Naive thymus-derived CD4-positive, alpha-beta T cell (primary cell): ENCODE results near the gene PCCA. TPM values are rescaled to one million over a fixed set of nuclear protein-coding genes. Genes with fewer than 3 reads are reported as not detected.

Experiments used
- ATAC-seq: fragments of 150-1000 bp; cut with Tn5 transposase; 2 replicates; pipeline ENCODE4 v1.10.0; 2021; ENCODE audit warnings: mild to moderate bottlenecking, moderate library complexity
- CTCF ChIA-PET: fragments of 350-600 bp; sonication (Branson Sonifier 250); formaldehyde crosslinking; loops from one replicate; lab custom pipeline; 2021; ENCODE audit warnings: antibody characterized with exemption; lab: Charles Lee
- POLR2A ChIA-PET: fragments of 350-600 bp; sonication (Branson Sonifier 250); formaldehyde crosslinking; loops from one replicate; lab custom pipeline; 2021; ENCODE audit warnings: antibody characterized with exemption, inconsistent platforms; lab: Charles Lee
- DNase-seq, 9 donors: peaks; one replicate each; pipeline versions ENCODE4 v3.0.0 to v3.0.0-alpha.2; 2020 to 2022; ENCODE audit warnings: mixed read lengths in 1 of 9
- H3K27ac ChIP-seq: one replicate; pipeline ENCODE4 v1.7.0; 2013; ENCODE audit warnings: mild to moderate bottlenecking, low read depth, low read length, moderate library complexity
- H3K27me3 ChIP-seq, 2 donors: one replicate each; pipeline ENCODE4 v1.7.0; 2013; ENCODE audit warnings: low read length in 2 of 2, mild to moderate bottlenecking in 2 of 2, moderate library complexity in 2 of 2; ENCODE audit not compliant: control insufficient read depth in 2 of 2, insufficient read depth in 2 of 2
- H3K36me3 ChIP-seq, 3 experiments: 1 replicate in 2 of 3; 2 replicates in 1 of 3; pipeline ENCODE4 v1.7.0; 2013; ENCODE audit warnings: low read length in 3 of 3, mild to moderate bottlenecking in 3 of 3, moderate library complexity in 1 of 3; ENCODE audit not compliant: insufficient read depth in 3 of 3, control insufficient read depth in 2 of 3
- H3K4me1 ChIP-seq, 2 donors: one replicate each; pipeline ENCODE4 v1.7.0; 2013; ENCODE audit warnings: low read length in 2 of 2, mild to moderate bottlenecking in 2 of 2, moderate library complexity in 1 of 2; ENCODE audit not compliant: control insufficient read depth in 2 of 2, insufficient read depth in 2 of 2
- H3K4me3 ChIP-seq: 2 replicates; pipeline ENCODE4 v1.7.0; 2013; ENCODE audit warnings: mild to moderate bottlenecking, low read length
- H3K9me3 ChIP-seq, 3 experiments: 1 replicate in 2 of 3; 2 replicates in 1 of 3; pipeline ENCODE4 v1.7.0; 2013; ENCODE audit warnings: low read length in 3 of 3; ENCODE audit not compliant: control insufficient read depth in 2 of 3
- H3K27ac Mint-ChIP-seq, 9 donors: one replicate each; pipeline ENCODE4 v1.8.0; 2020 to 2022; ENCODE audit warnings: mixed read lengths in 9 of 9, mild to moderate bottlenecking in 8 of 9, moderate library complexity in 5 of 9, inconsistent platforms in 2 of 9
- H3K27me3 Mint-ChIP-seq, 5 donors: one replicate each; pipeline ENCODE4 v1.8.0; 2021 to 2022; ENCODE audit warnings: mixed read lengths in 5 of 5, mild to moderate bottlenecking in 1 of 5
- H3K36me3 Mint-ChIP-seq, 5 donors: one replicate each; pipeline ENCODE4 v1.8.0; 2020 to 2022; ENCODE audit warnings: mixed read lengths in 5 of 5, mild to moderate bottlenecking in 3 of 5, inconsistent platforms in 1 of 5
- H3K4me1 Mint-ChIP-seq, 7 donors: one replicate each; pipeline ENCODE4 v1.8.0; 2020 to 2022; ENCODE audit warnings: mixed read lengths in 7 of 7, mild to moderate bottlenecking in 3 of 7, inconsistent platforms in 1 of 7
- H3K4me3 Mint-ChIP-seq, 10 donors: one replicate each; pipeline ENCODE4 v1.8.0; 2020 to 2022; ENCODE audit warnings: mild to moderate bottlenecking in 10 of 10, mixed read lengths in 10 of 10, moderate library complexity in 6 of 10, inconsistent platforms in 2 of 10
- H3K9me3 Mint-ChIP-seq, 11 donors: one replicate each; pipeline ENCODE4 v1.8.0; 2020 to 2022; ENCODE audit warnings: mixed read lengths in 11 of 11, mild to moderate bottlenecking in 4 of 11, inconsistent platforms in 1 of 11, moderate library complexity in 1 of 11
- intact Hi-C, 2 donors: fragments of 100-400 bp; cut with micrococcal nuclease; formaldehyde crosslinking; loops; one replicate each; pipeline ENCODE4 v1.15.1; 2023
- polyA plus RNA-seq, 2 donors: library from polyadenylated mRNA; unstranded; fragments of 300-500 nt; fragmentation: Illumina TruSeq; gene quantifications; one replicate each; pipeline ENCODE4 v1.2.3, GENCODE V29; 2021
- total RNA-seq, 6 experiments: library from RNA in 5 of 6; stranded (reverse) in 5 of 6; gene quantifications; 1 replicate in 5 of 6; 2 replicates in 1 of 6; pipeline ENCODE4 v1.2.3 and lab custom pipeline; 2021 to 2026

The PCCA gene
- total and polyA plus RNA-seq, 7 experiments from 2014 or later: 7.3 to 14.6 (median 11.3) TPM

DNA sequence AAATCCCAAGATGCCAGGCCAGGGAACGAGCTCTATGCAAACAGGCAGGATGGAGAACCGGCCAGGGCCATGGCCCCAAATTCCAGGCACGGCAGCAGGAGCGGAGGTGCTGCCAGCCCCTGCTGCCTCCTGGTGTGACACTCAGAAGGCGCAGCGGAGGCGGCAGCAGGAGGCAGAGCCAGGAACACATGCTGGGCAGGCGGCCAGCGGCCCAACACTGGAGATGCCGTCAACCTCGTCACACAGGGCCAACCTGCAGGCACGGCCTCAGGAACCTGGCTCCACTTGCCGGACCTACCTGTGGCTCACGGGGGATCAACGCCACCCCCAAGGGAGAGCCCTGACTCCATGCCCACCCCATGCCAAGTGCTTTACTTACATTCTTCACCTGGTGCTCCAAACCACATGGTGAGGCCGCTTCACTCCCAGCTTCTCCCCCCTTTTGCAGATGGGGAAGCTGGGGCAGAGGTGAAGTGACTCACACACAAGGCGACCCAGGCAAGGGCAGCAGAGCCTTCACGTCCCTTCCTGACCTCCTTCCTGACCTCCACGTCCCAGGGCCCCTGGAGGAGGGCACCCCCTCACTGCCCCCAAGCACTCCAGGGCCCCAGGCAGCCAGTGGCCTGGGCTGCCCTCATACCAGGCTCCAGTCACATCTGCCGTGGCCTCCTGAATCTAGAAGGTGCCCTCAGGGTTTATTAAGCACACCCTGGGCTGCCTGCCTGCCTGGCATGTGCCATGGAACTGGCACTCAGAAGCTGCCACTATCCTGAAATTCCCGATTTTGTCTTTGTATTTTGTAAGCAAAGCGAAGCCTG, 456.2 kb downstream of the PCCA start:
- Mint-ChIP-seq H3K9me3 (no peaks in the 10 kb centered on the region), H3K27me3 (peaks cover 0 to 3% (median 0%) of the 10 kb centered on the region in 5 donors), H3K27ac (no peak overlapping the region), H3K36me3 (peaks cover 0 to 12% (median 3%) of the 10 kb centered on the region in 5 donors), H3K4me3 (no peak overlapping the region), H3K4me1 (peaks cover 7 to 28% (median 17%) of the 10 kb centered on the region in 7 donors)
- ChIA-PET POLR2A (no interaction called here), CTCF (interaction anchor here (0.6 to 0.7 kb wide), 2 partner anchors 887 to 951 kb away, joined by 3 read pairs; no protein-coding TSS in a partner anchor)
- Histone ChIP-seq H3K4me1 (peaks cover 0 to 6% of the 10 kb centered on the region in 2 donors), H3K36me3 (no peaks in the 10 kb centered on the region), H3K27me3 (no peaks in the 10 kb centered on the region), H3K27ac (no peak overlapping the region), H3K4me3 (no peak overlapping the region), H3K9me3 (no peaks in the 10 kb centered on the region)
- no peak for DNase-seq
- no peak for ATAC-seq
- intact Hi-C loops: loop anchor here in 1 of 2 donors (5.0 kb wide), 1 partner anchor 643 kb away; no protein-coding TSS in a partner anchor

GRCh38 chr13:100545684-100546061, 456.8 kb downstream of the PCCA start:
- H3K4me1 ChIP-seq: peaks cover 0 to 6% of the 10 kb centered on the region in 2 donors
- H3K36me3 ChIP-seq: no peaks in the 10 kb centered on the region
- peaks cover 0 to 3% (median 0%) of the 10 kb centered on the region in 5 donors for H3K27me3 Mint-ChIP-seq
- no peak overlapping the region for H3K27ac ChIP-seq
- no peaks in the 10 kb centered on the region for H3K9me3 ChIP-seq
- H3K4me1 Mint-ChIP-seq: peaks cover 7 to 22% (median 12%) of the 10 kb centered on the region in 7 donors
- ChIA-PET POLR2A (no interaction called here), CTCF (interaction anchor here (0.6 kb wide), 1 partner anchor 952 kb away, joined by 3 read pairs; no protein-coding TSS in a partner anchor)
- peaks cover 0 to 6% (median under 1%) of the 10 kb centered on the region in 5 donors for H3K36me3 Mint-ChIP-seq
- no peaks in the 10 kb centered on the region for H3K9me3 Mint-ChIP-seq
- intact Hi-C loops: no loop called here
- H3K27me3 ChIP-seq: no peaks in the 10 kb centered on the region
- DNase-seq (no peak), ATAC-seq (no peak)
- H3K4me3 ChIP-seq: no peak overlapping the region
- no peak overlapping the region for H3K4me3 Mint-ChIP-seq
- H3K27ac Mint-ChIP-seq: no peak overlapping the region

DNA sequence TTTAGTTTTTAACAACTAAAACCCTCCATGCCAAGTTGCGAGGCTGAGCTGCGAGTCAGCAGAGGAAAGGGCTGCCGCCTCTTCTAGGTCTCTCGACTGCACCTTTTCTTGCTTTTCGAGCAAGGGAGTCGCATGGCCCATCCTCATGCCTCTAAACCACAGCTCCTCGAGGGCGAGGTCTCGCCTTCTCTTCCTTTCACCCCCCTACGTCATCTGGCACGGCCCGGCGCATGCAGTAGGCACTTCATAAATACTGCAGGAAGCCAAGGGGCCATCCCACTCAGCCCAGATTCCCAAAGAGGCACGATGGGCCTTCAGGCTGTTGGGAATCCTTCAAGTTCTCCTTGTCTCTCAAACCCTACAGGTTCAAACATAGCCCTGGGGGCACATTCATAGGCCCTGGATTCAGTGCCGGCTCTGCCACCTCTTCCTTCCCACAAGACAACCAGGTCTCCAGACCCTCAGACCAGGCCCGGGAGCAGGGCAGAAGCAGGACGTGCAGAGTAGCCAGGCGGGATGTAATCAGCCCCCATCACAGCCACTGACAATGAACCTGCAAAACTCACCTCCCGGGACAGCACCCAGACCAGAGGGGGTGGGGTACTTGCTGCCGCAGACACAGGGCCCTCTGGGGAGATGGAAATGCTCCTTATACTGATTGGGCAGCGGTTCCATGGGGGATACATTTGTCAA, 458.0 kb downstream of the PCCA start:
- Mint-ChIP-seq H3K9me3 (no peaks in the 10 kb centered on the region), H3K4me3 (no peak overlapping the region), H3K4me1 (peaks cover 7 to 13% (median 9%) of the 10 kb centered on the region in 7 donors), H3K27me3 (peaks cover 0 to 2% (median 0%) of the 10 kb centered on the region in 5 donors), H3K36me3 (peaks cover 0 to 5% (median 0%) of the 10 kb centered on the region in 5 donors), H3K27ac (no peak overlapping the region)
- ATAC-seq (no peak), DNase-seq (no peak)
- Histone ChIP-seq H3K27ac (no peak overlapping the region), H3K36me3 (no peaks in the 10 kb centered on the region), H3K9me3 (no peaks in the 10 kb centered on the region), H3K27me3 (no peaks in the 10 kb centered on the region), H3K4me1 (peaks cover 0 to 6% of the 10 kb centered on the region in 2 donors), H3K4me3 (no peak overlapping the region)
- POLR2A ChIA-PET: no interaction called here
- intact Hi-C loops: no loop called here
- CTCF ChIA-PET: no interaction called here

DNA sequence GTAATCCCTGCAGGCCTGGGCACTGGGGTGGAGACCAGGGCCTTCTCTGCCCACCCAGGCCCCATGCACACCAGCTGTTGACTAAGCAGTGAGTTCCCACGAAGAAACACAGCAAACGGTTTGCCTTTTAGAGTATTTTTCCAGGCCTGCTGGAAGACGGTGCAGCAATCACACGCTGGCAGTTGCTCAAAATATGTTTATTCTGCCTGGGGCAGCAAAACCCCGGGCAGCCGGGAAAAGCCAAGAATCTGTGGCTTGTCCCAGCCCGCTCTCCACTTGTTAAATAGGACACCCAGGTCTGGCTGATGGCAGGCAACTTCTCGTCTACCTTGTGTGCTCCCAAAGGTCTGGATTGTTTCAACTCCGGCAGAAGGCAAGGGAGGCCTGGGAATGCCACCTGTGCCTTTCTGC, 458.9 kb downstream of the PCCA start:
- POLR2A ChIA-PET: no interaction called here
- DNase-seq (no peak), ATAC-seq (no peak)
- Histone ChIP-seq H3K27me3 (no peaks in the 10 kb centered on the region), H3K36me3 (no peaks in the 10 kb centered on the region), H3K9me3 (no peaks in the 10 kb centered on the region), H3K4me3 (no peak overlapping the region), H3K27ac (no peak overlapping the region), H3K4me1 (no peaks in the 10 kb centered on the region)
- peak overlapping the region in 1 of 9 donors; percentile 40 for H3K27ac Mint-ChIP-seq
- CTCF ChIA-PET: no interaction called here
- intact Hi-C loops: no loop called here
- no peaks in the 10 kb centered on the region for H3K9me3 Mint-ChIP-seq
- no peak overlapping the region for H3K4me3 Mint-ChIP-seq
- H3K27me3 Mint-ChIP-seq: no peaks in the 10 kb centered on the region
- peaks cover 2 to 7% (median 3%) of the 10 kb centered on the region in 7 donors for H3K4me1 Mint-ChIP-seq
- H3K36me3 Mint-ChIP-seq: peaks cover 0 to 5% (median 0%) of the 10 kb centered on the region in 5 donors

DNA sequence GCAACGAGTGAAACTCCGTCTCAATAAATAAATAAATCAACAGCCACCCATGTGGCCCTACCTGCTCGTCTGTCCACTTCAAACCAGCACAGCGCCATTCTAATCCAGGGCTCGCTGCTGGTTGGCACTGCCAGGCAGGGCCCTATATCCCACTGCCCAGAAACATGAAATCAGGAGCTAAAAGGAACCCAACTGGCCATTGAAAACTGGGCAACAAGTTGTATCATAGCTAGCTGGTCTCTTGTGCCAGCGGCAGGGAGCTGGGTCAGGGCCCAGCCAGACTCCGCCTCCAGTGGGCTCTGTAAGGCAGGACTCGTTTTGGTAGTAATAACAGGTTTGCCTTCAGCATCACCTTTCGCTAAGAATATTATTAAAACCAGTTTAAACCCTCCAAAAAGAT, 460.4 kb downstream of the PCCA start:
- Histone ChIP-seq H3K4me3 (no peak overlapping the region), H3K36me3 (no peaks in the 10 kb centered on the region), H3K4me1 (no peaks in the 10 kb centered on the region), H3K27me3 (no peaks in the 10 kb centered on the region), H3K27ac (no peak overlapping the region), H3K9me3 (no peaks in the 10 kb centered on the region)
- DNase-seq: no peak
- CTCF ChIA-PET: no interaction called here
- ATAC-seq: no peak
- Mint-ChIP-seq H3K27me3 (no peaks in the 10 kb centered on the region), H3K27ac (no peak overlapping the region), H3K36me3 (peaks cover 0 to 12% (median 4%) of the 10 kb centered on the region in 5 donors), H3K9me3 (peaks cover 0 to under 1% (median 0%) of the 10 kb centered on the region in 11 donors), H3K4me3 (no peak overlapping the region), H3K4me1 (peaks cover 0 to 4% (median 0%) of the 10 kb centered on the region in 7 donors)
- intact Hi-C loops: no loop called here
- POLR2A ChIA-PET: no interaction called here

- peaks cover 0 to 17% (median 12%) of the 10 kb centered on the region in 5 donors for H3K36me3 Mint-ChIP-seq
- Histone ChIP-seq H3K27me3 (no peaks in the 10 kb centered on the region), H3K36me3 (no peaks in the 10 kb centered on the region), H3K4me3 (no peak overlapping the region), H3K4me1 (no peaks in the 10 kb centered on the region), H3K9me3 (no peaks in the 10 kb centered on the region), H3K27ac (no peak overlapping the region)
- H3K4me3 Mint-ChIP-seq: no peak overlapping the region
- H3K27ac Mint-ChIP-seq: no peak overlapping the region
- ChIA-PET CTCF (no interaction called here), POLR2A (no interaction called here)
- DNase-seq (no peak), ATAC-seq (no peak)
- intact Hi-C loops: no loop called here
- H3K27me3 Mint-ChIP-seq: peaks cover 0 to 12% (median 0%) of the 10 kb centered on the region in 5 donors
- peaks cover 0 to 10% (median 0%) of the 10 kb centered on the region in 11 donors for H3K9me3 Mint-ChIP-seq
- no peaks in the 10 kb centered on the region for H3K4me1 Mint-ChIP-seq
Observed at GRCh38 chr13:100552755-100553154, 463.9 kb downstream of the PCCA start.
